ENCODE results near the gene PEAR1. TPM values are rescaled to one million over a fixed set of nuclear protein-coding genes. Genes with fewer than 3 reads are reported as not detected.

PEAR1 gene
- total RNA-seq, 3 donors from 2014 or later, result 2.3 to 7.2 (median 4.6) TPM

DNA sequence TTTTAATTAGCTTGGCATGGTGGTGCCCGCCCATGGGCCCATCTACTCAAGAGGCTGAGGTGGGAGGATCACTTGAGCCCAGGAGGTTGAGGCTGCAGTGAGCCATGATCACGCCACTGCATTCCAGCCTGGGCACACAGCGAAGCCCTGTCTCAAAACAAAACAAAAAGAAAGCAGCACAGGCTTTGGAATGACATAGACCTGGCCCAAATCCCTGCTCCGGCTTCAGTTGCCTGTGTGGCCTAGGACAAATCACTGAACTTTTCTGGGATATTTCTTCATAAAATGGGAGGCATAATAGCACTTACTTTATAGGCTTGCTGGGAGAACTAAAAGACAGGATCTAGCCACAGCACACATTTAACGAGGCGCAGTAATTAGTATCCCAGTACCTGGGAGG is 2.4 kb downstream of the PEAR1 start:
- Histone ChIP-seq H3K36me3 (ENCODE audit: low read depth) (no peaks in the 10 kb centered on the region), H3K9me3 (no peaks in the 10 kb centered on the region), H3K4me3 (no peak overlapping the region), H3K4me1 (ENCODE audit: low read depth) (peaks cover 3% of the 10 kb centered on the region)
- ATAC-seq, result no peak
- no peak for TF ChIP-seq CTCF (IDR thresholded peaks at IDR 0.05)
- intact Hi-C loops (cut with DNase I, micrococcal nuclease), result no loop called here
- DNase-seq, result no peak

GRCh38 chr1:156896490-156897033 is 3.0 kb downstream of the PEAR1 start:
- no peaks in the 10 kb centered on the region for H3K9me3 ChIP-seq
- intact Hi-C loops (cut with DNase I, micrococcal nuclease), result no loop called here
- no peak for TF ChIP-seq CTCF (IDR thresholded peaks at IDR 0.05)
- peak in 2 of 3 donors; percentile 17 to 46 for DNase-seq
- ATAC-seq, result no peak
- H3K36me3 ChIP-seq (ENCODE audit: low read depth), result no peaks in the 10 kb centered on the region
- no peak overlapping the region for H3K4me3 ChIP-seq
- peaks cover 3% of the 10 kb centered on the region for H3K4me1 ChIP-seq (ENCODE audit: low read depth)

DNA sequence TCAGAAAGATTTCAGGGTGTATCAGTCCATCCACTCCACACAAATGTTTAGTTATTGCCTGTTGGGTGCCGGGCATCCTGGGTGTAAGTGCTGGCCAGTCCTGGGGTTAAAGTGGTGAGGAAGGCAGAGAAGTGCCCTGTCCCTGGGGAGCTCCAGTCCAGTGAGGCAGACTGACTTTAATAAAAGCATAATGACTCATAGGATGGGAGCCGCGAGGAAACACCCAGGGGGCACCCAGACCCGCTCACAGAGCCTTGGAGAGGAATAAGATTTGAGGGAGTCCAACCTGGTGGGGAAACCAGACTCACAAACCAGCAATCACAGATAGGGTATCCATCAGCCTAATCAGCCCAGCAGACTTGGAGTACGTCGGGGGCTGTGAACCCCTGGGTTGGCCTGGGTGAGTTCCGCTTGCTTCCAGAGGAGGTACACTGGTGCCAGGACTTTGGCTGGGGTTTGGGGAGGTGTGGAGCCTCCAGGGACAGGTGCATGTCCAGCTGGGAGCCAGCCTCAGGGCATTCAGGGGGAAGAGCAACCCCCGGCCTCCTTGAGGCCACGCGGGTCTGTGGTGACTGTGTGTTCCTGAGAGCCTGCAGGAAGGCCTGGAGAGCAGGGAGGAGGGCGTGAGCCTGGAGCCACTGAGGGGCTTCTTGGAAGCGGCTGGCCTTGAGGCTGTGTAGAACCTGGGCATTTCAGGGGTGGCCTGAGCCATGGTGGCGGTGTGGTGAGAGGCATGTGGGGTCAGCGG is 3.7 kb downstream of the PEAR1 start:
- no peak for TF ChIP-seq CTCF (IDR thresholded peaks at IDR 0.05)
- intact Hi-C loops (cut with DNase I, micrococcal nuclease), result no loop called here
- no peaks in the 10 kb centered on the region for H3K9me3 ChIP-seq
- no peaks in the 10 kb centered on the region for H3K36me3 ChIP-seq (ENCODE audit: low read depth)
- DNase-seq (peak in 2 of 3 donors; percentile 4 to 48), ATAC-seq (no peak)
- H3K4me3 ChIP-seq, result no peak overlapping the region
- H3K4me1 ChIP-seq (ENCODE audit: low read depth), result no peaks in the 10 kb centered on the region

GRCh38 chr1:156898161-156898566 is 4.6 kb downstream of the PEAR1 start:
- no peaks in the 10 kb centered on the region for H3K4me1 ChIP-seq (ENCODE audit: low read depth)

DNA sequence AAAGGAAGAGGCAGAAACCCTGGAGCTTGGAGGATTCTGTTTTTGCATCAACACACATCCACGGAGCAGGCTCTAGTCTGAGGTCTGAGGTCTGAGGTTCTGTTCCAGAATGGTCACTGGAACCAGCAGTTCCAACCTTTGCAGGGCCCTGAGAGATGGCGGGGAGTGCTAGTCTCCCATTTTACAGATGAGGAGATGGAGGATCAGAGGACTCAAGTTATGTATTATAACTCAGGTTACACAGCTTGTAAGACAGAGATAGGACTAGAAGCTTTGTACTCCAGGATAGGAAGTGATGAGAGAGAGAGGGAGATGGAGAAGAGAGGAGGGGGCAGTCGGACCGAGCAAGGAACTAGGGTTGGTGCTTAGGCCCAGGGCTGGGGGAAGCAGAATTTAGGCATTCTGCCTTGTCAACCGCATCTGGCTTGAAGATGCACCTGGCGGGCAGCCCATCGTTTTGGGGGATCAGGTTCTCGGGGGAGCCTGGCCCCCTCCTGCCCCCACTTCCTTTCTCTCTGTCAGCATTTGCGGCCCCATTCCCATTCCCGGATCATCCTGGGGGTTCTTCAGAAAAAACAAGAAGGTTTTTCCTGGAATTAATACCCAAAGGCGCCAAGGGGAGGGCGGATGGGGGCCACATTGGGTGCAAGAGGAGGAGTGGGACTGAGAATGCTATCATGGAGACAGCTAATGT is 5.6 kb downstream of the PEAR1 start:
- H3K9me3 ChIP-seq, result no peaks in the 10 kb centered on the region
- ATAC-seq, result no peak
- no peaks in the 10 kb centered on the region for H3K36me3 ChIP-seq (ENCODE audit: low read depth)
- H3K4me3 ChIP-seq, result no peak overlapping the region
- intact Hi-C loops (cut with DNase I, micrococcal nuclease), result no loop called here
- no peaks in the 10 kb centered on the region for H3K4me1 ChIP-seq (ENCODE audit: low read depth)
- peak in 1 of 3 donors; percentile 29 for DNase-seq
- no peak for TF ChIP-seq CTCF (IDR thresholded peaks at IDR 0.05)

More at GRCh38 chr1:156898161-156898566, 4.6 kb downstream of the PEAR1 start:
- DNase-seq, result peak in 1 of 3 donors; percentile 54
- peak; percentile 9 for ATAC-seq
- no peak for TF ChIP-seq CTCF (IDR thresholded peaks at IDR 0.05)
- no peak overlapping the region for H3K4me3 ChIP-seq
- no peaks in the 10 kb centered on the region for H3K9me3 ChIP-seq
- intact Hi-C loops (cut with DNase I, micrococcal nuclease), result no loop called here
- H3K36me3 ChIP-seq (ENCODE audit: low read depth), result no peaks in the 10 kb centered on the region

Measured in mucosa of descending colon (tissue), 3 donors.